ENCODE measurements around the gene SERTAD1.
"Not testable (repeated sequence)": the region's sequence is repeated elsewhere in the genome, so short reads cannot be mapped to it uniquely, and the experiment has no call there.

The SERTAD1 gene

GRCh38 chr19:40452016-40452415 lies 26.2 kb upstream of the SERTAD1 start:
- DNase-seq (ENCODE audit: low read depth in 2 of 2): no peak

GRCh38 chr19:40450664-40451063 lies 24.9 kb upstream of the SERTAD1 start:
- no peak for DNase-seq (ENCODE audit: low read depth in 2 of 2)

GRCh38 chr19:40449506-40449905 lies 23.7 kb upstream of the SERTAD1 start:
- no peak for DNase-seq (ENCODE audit: low read depth in 2 of 2)

GRCh38 chr19:40446263-40446784 lies 20.5 kb upstream of the SERTAD1 start:
- DNase-seq (ENCODE audit: low read depth in 2 of 2): no peak

GRCh38 chr19:40445780-40446262 lies 20.0 kb upstream of the SERTAD1 start:
- DNase-seq (ENCODE audit: low read depth in 2 of 2): no peak

- DNase-seq (ENCODE audit: low read depth in 2 of 2): no peak
These were observed 19.1 kb upstream of the SERTAD1 start for GRCh38 chr19:40444825-40445312.

GRCh38 chr19:40444000-40444824 lies 18.4 kb upstream of the SERTAD1 start, which contains the start of gene SERTAD3:
TSS of gene SERTAD3 (minus strand) at chr19:40444335. CDS start at chr19:40442080, 2,255 bp downstream.
- DNase-seq (ENCODE audit: low read depth in 2 of 2): peak; percentile 95 to 96

GRCh38 chr19:40443131-40443999 lies 17.6 kb upstream of the SERTAD1 start:
- peak; percentile 98 to 99 for DNase-seq (ENCODE audit: low read depth in 2 of 2)

GRCh38 chr19:40442328-40443130 lies 16.7 kb upstream of the SERTAD1 start:
- no peak for DNase-seq (ENCODE audit: low read depth in 2 of 2)

- DNase-seq (ENCODE audit: low read depth in 2 of 2): no peak
These were observed 16.0 kb upstream of the SERTAD1 start for GRCh38 chr19:40441719-40442253.

- DNase-seq (ENCODE audit: low read depth in 2 of 2): no peak
These were observed 12.5 kb upstream of the SERTAD1 start for GRCh38 chr19:40438284-40438683.

GRCh38 chr19:40433391-40434216 lies 7.8 kb upstream of the SERTAD1 start:
- DNase-seq (ENCODE audit: low read depth in 2 of 2): no peak

GRCh38 chr19:40432760-40433159 lies 7.0 kb upstream of the SERTAD1 start:
- DNase-seq (ENCODE audit: low read depth in 2 of 2): not testable (repeated sequence)

GRCh38 chr19:40431698-40432097 lies 5.9 kb upstream of the SERTAD1 start:
- no peak for DNase-seq (ENCODE audit: low read depth in 2 of 2)

GRCh38 chr19:40430242-40430641 lies 4.5 kb upstream of the SERTAD1 start:
- DNase-seq (ENCODE audit: low read depth in 2 of 2): not testable (repeated sequence)

- DNase-seq (ENCODE audit: low read depth in 2 of 2): not testable (repeated sequence)
These were observed 2.4 kb upstream of the SERTAD1 start for GRCh38 chr19:40428197-40428596.

GRCh38 chr19:40424637-40425449 lies 949 bp downstream of the SERTAD1 start:
- DNase-seq (ENCODE audit: low read depth in 2 of 2): no peak

- DNase-seq (ENCODE audit: low read depth in 2 of 2): no peak
These were observed 1.9 kb downstream of the SERTAD1 start for GRCh38 chr19:40423938-40424337.

All from activated CD4-positive, alpha-beta T cell treated with anti-CD3 and anti-CD28 coated beads for 24 hours (primary cell).